Activated CD4-positive, alpha-beta memory T cell treated with anti-CD3 and anti-CD28 coated beads, Interleukin-2, amount 10 ng/mL, durations not matched to agents 7 days and 5 days (primary cell): ENCODE results near the gene RTP5. TPM values are rescaled to one million over a fixed set of nuclear protein-coding genes. Genes with fewer than 3 reads are reported as not detected.
"Not testable (repeated sequence)": the region's sequence is repeated elsewhere in the genome, so short reads cannot be mapped to it uniquely, and the experiment has no call there.

Experiments
- CTCF ChIA-PET: fragments of 350-600 bp; sonication (Branson Sonifier 250); formaldehyde crosslinking; loops from one replicate; lab custom pipeline; 2021; ENCODE audit warnings: antibody characterized with exemption, inconsistent platforms; lab: Charles Lee
- POLR2A ChIA-PET: fragments of 350-600 bp; sonication (Branson Sonifier 250); formaldehyde crosslinking; loops from one replicate; lab custom pipeline; 2021; ENCODE audit warnings: antibody characterized with exemption; lab: Charles Lee
- DNase-seq: peaks from one replicate; pipeline ENCODE4 v3.0.0-alpha.2; 2020
- H3K27ac Mint-ChIP-seq: one replicate; pipeline ENCODE4 v1.8.0; 2021; ENCODE audit warnings: mild to moderate bottlenecking, mixed read lengths
- H3K27me3 Mint-ChIP-seq: one replicate; pipeline ENCODE4 v1.8.0; 2021; ENCODE audit warnings: mixed read lengths
- H3K36me3 Mint-ChIP-seq: one replicate; pipeline ENCODE4 v1.8.0; 2021; ENCODE audit warnings: low read depth, mixed read lengths
- H3K4me1 Mint-ChIP-seq: one replicate; pipeline ENCODE4 v1.8.0; 2021; ENCODE audit warnings: mixed read lengths
- H3K4me3 Mint-ChIP-seq: one replicate; pipeline ENCODE4 v1.8.0; 2021; ENCODE audit warnings: mild to moderate bottlenecking, mixed read lengths
- H3K9me3 Mint-ChIP-seq: one replicate; pipeline ENCODE4 v1.8.0; 2021; ENCODE audit warnings: mixed read lengths
- total RNA-seq, 2 experiments: library from RNA; stranded (reverse); gene quantifications; one replicate each; pipeline ENCODE4 v1.2.3, GENCODE V29; 2021

Gene RTP5
- total RNA-seq = under 1 TPM in 1 of 2 experiments, not detected in 1; 0.13 TPM

DNA sequence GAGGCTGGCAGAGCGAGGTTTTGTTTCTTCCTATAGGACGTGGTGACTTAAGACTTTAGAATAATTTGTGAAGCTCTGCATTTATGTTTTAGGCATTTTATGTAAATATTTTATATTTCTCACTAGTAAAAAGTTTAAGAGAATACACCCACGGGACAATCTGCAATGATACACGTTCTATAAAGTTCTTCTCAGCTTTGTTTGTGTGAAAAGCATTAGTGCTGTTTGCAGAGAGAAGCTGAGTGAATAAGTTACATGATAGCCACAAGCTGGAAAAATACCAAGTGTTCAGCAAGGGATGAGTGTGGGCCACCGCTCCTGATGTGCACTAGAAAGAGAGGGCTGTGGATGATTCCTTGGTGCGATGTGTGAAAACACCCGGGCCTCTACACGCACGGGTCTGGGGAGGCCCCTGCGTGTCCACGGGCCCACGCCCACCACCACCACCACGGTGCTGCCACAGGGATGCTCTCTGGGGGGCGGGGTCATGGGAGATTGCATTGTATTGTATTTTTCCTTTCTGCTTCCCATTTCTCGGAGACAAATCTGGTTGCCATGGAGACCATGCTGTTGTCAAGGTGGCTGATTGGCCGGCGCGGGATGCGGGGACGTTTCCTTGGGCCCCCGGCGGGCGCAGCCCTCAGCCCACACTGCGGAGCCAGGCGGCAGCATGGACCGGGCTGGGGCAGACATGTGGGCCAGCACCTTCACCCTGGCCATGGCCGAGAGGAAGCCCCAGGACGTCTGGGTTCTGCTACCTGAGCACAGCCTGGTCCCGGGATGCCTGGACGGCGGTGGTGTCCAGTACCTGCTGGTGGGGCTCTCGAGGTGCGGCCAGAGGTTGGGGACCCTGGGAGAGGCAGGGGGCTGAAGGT lies at the start of gene RTP5:
RTP5 (plus strand) TSS at position 643 of the 875 bp plus-strand sequence; CDS start at position 671, 28 bp downstream.
- H3K27me3 Mint-ChIP-seq = peaks cover 22% of the 10 kb centered on the region
- no peak within 1 kb of the TSS for H3K27ac Mint-ChIP-seq
- DNase-seq = no peak
- H3K4me1 Mint-ChIP-seq = peaks cover 49% of the 10 kb centered on the region
- H3K9me3 Mint-ChIP-seq = peaks cover 5% of the 10 kb centered on the region
- POLR2A ChIA-PET = interaction anchor here (0.9 to 2.2 kb wide), 9 partner anchors 10 to 554 kb away, joined by 3 to 16 read pairs (median 4); partner anchors contain the start of genes D2HGDH, DTYMK, HDLBP and ING5
- H3K4me3 Mint-ChIP-seq = no peak within 1 kb of the TSS
- CTCF ChIA-PET = interaction anchor here (1.0 to 1.7 kb wide), 5 partner anchors 9 to 183 kb away, joined by 3 to 11 read pairs (median 3); partner anchors contain the start of genes DTYMK and PDCD1
- H3K36me3 Mint-ChIP-seq = peaks cover 16% of the 10 kb centered on the region

GRCh38 chr2:241819947-241820624 lies 49.4 kb upstream of the RTP5 start:
- H3K9me3 Mint-ChIP-seq = peaks cover 14% of the 10 kb centered on the region
- H3K4me1 Mint-ChIP-seq = peaks cover 19% of the 10 kb centered on the region
- peak; percentile 13 for DNase-seq
- POLR2A ChIA-PET, CTCF ChIA-PET, H3K27me3 Mint-ChIP-seq, H3K4me3 Mint-ChIP-seq, H3K27ac Mint-ChIP-seq: not testable (repeated sequence)
- H3K36me3 Mint-ChIP-seq = peaks cover 10% of the 10 kb centered on the region

DNA sequence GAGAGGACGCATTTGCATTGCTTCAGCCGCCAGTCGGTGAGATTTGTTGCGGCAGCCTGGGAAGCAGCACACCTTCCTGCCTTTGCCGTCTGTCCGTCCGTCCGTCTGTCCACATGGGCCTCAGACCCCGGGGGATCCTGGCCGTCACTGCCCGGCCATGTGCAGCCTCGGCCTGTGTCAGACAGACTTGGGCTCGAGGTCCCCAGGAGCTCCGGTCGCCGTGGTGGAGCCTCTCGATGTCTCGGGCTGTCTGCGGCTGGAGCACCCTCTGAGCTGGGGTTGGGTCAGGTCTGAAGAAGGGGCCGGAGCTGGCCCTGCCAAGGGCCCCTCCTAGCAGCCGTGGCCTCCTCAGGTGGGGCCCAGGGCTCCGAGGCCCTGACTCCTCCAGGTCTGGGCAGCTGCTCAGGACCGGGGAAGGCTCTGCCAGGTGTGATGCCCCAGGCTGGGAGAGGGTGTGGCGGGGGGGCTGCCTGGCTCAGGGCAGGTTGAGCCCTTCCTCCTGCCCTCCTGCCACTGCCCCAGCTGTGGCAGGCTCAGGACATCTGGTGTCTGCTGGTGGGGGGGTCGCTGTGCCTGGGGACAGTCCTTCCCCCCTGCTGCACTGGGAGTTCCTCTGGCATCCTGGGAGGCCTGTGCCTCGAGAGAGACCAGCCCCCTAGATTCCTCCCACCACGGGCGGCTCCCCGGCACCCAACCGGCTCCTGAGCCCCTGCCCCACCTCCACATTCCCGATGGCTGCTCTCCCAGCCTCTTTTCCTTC lies 48.7 kb upstream of the RTP5 start:
- peaks cover 6% of the 10 kb centered on the region for H3K27me3 Mint-ChIP-seq
- peaks cover 18% of the 10 kb centered on the region for H3K9me3 Mint-ChIP-seq
- H3K36me3 Mint-ChIP-seq = peaks cover 10% of the 10 kb centered on the region
- H3K27ac Mint-ChIP-seq = no peak overlapping the region
- H3K4me1 Mint-ChIP-seq = peaks cover 19% of the 10 kb centered on the region
- CTCF ChIA-PET = no interaction called here
- H3K4me3 Mint-ChIP-seq = no peak overlapping the region
- POLR2A ChIA-PET = no interaction called here
- DNase-seq = peak; percentile 11

DNA sequence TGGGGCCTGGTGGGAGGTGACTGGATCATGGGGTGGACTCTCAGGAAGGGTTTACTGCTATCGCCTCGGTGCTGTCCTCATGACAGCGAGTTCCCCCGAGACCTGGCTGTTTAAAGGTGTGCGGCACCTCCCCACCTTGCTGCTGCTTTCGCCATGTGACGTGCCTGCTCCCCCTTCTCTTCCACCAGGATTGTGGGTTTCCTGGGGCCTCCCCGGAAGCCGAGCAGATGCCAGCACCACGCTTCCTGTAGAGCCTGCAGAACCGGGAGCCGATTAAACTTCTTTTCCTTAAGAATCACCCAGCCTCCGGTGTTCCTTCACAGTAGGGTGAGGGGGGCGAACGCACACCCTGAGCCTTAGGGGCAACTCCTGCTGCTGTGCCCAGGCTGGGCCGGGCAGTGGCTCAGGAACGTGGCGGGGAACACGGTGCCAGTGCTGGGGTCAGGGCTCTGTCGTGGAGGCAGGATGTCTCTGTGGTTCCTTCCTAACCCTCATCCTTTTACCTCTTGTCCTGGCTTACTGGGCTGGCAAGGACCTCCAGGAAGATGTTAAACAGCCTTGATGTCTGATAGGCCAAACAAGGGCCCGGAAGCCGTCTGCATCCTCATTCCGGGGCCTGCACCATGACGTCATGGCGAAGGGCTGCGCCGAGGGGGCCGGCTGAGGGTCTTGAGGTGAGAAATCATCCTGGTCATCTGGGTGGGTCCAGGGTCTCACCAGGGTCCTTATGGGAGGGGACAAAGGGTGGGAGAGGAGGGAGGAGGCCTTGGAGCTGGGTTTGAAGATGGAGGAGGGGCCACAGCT lies 47.9 kb upstream of the RTP5 start:
- peaks cover 19% of the 10 kb centered on the region for H3K4me1 Mint-ChIP-seq
- H3K9me3 Mint-ChIP-seq = peaks cover 21% of the 10 kb centered on the region
- H3K4me3 Mint-ChIP-seq = no peak overlapping the region
- ChIA-PET CTCF (no interaction called here), POLR2A (no interaction called here)
- H3K27me3 Mint-ChIP-seq = peaks cover 9% of the 10 kb centered on the region
- H3K36me3 Mint-ChIP-seq = peaks cover 10% of the 10 kb centered on the region
- DNase-seq = peak; percentile 15
- H3K27ac Mint-ChIP-seq = no peak overlapping the region

DNA sequence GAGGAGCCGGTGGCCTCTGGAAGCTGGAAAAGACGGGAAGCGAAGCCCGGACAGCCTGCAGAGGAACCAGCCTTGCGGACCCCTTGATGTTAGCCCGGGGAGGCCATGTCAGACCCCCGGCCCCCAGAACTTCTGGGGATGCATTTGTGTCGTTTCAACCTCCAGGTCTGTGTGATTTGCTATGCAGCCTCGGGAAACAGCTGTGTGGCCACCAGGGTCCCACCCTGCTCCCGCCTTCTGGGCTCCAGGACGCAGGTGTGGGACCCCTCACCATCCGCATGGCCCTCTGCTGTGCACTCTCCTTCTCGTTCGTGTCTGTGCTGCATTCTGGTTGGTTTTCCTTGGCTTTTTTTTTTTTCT lies 47.3 kb upstream of the RTP5 start:
- peaks cover 18% of the 10 kb centered on the region for H3K4me1 Mint-ChIP-seq
- ChIA-PET CTCF (no interaction called here), POLR2A (no interaction called here)
- no peak overlapping the region for H3K4me3 Mint-ChIP-seq
- peaks cover 27% of the 10 kb centered on the region for H3K9me3 Mint-ChIP-seq
- H3K27ac Mint-ChIP-seq = no peak overlapping the region
- DNase-seq = no peak
- peaks cover 12% of the 10 kb centered on the region for H3K36me3 Mint-ChIP-seq
- H3K27me3 Mint-ChIP-seq = peaks cover 10% of the 10 kb centered on the region

GRCh38 chr2:241823531-241824437 lies 45.7 kb upstream of the RTP5 start:
- POLR2A ChIA-PET, H3K4me3 Mint-ChIP-seq: not testable (repeated sequence)
- H3K27me3 Mint-ChIP-seq = peaks cover 16% of the 10 kb centered on the region

GRCh38 chr2:241827394-241827793 lies 42.1 kb upstream of the RTP5 start:
- Mint-ChIP-seq H3K4me3 (no peak overlapping the region), H3K27me3 (peaks cover 42% of the 10 kb centered on the region), H3K4me1 (peaks cover 6% of the 10 kb centered on the region), H3K36me3 (peaks cover 18% of the 10 kb centered on the region), H3K27ac (no peak overlapping the region), H3K9me3 (peaks cover 39% of the 10 kb centered on the region)
- DNase-seq = no peak
- ChIA-PET CTCF (no interaction called here), POLR2A (no interaction called here)

More at GRCh38 chr2:241823531-241824437, 45.7 kb upstream of the RTP5 start:
- CTCF ChIA-PET, H3K27ac Mint-ChIP-seq, DNase-seq: not testable (repeated sequence)
- Mint-ChIP-seq H3K36me3 (peaks cover 19% of the 10 kb centered on the region), H3K9me3 (peaks cover 36% of the 10 kb centered on the region), H3K4me1 (peaks cover 13% of the 10 kb centered on the region)

DNA sequence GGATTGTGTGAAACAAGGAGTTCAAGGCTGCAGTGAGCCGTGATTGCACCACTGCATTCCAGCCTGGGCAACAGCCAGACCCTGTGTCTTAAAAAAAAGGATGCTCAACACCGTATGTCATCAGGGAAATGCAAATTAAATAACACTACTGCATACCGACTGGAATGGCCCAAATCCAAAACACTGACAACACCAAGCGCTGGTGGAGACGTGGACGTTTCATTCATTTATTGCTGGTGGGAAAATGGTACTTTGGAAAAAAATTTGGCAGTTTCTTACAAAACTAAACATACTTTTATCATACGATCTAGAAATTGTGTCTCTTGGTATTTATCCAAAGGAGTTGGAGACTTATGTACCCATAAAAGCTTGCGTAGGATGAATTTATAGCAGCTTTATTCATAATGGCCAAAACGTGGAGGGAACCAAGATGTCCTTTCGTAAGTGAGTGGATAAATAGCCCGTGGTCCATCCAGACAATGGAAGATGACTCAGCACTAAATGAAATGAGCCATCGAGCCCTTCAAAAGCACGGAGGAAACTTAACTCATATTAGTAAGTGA lies 36.3 kb upstream of the RTP5 start:
- POLR2A ChIA-PET = no interaction called here
- Mint-ChIP-seq H3K4me1 (peaks cover 8% of the 10 kb centered on the region), H3K4me3 (no peak overlapping the region), H3K27me3 (peaks cover 72% of the 10 kb centered on the region), H3K27ac (no peak overlapping the region), H3K9me3 (peaks cover 5% of the 10 kb centered on the region), H3K36me3 (peaks cover 1% of the 10 kb centered on the region)
- DNase-seq = no peak
- CTCF ChIA-PET = no interaction called here

GRCh38 chr2:241833756-241834526 lies 35.6 kb upstream of the RTP5 start:
- CTCF ChIA-PET, H3K4me1 Mint-ChIP-seq, H3K36me3 Mint-ChIP-seq, POLR2A ChIA-PET, H3K4me3 Mint-ChIP-seq, H3K27ac Mint-ChIP-seq, H3K9me3 Mint-ChIP-seq, DNase-seq: not testable (repeated sequence)
- peaks cover 74% of the 10 kb centered on the region for H3K27me3 Mint-ChIP-seq

DNA sequence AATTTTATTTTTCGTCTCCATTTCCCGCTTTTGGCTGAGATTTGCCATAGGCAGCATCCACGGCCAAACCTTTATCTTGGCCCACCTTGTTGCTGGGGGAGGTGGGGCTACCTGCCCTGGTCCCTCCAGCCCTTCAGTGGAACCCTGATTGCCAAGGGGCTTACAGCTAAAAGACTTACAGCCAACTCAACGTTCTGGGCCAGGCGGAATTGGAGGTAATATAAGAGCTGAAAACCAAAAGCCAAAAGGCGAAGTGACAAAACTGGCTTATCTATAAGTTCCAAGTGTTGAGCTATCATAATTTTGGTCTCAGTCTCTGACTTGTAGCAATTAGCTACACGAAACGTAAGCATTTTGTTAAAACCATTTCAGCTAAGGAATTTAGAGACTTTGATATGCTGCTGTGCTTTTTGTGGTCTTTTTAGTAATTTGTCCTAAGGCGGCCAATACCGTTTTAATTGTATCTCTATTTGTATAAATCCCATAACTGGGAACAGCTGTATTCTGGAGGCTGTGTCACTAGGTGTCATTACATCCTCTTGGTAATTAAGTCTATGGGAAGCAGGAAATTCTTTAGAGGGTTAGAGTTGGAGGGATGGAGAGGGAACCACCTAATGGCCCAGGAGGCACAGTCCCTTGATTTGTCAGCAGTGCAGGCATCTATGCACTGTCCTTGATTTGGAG lies 34.9 kb upstream of the RTP5 start:
- peaks cover 72% of the 10 kb centered on the region for H3K27me3 Mint-ChIP-seq
- H3K9me3 Mint-ChIP-seq = peaks cover 3% of the 10 kb centered on the region
- H3K4me3 Mint-ChIP-seq = no peak overlapping the region
- peaks cover 8% of the 10 kb centered on the region for H3K4me1 Mint-ChIP-seq
- DNase-seq = peak; percentile 14
- POLR2A ChIA-PET = interaction anchor here (0.8 kb wide), 1 partner anchor 10 kb away, joined by 3 read pairs; no protein-coding TSS in a partner anchor
- no peaks in the 10 kb centered on the region for H3K36me3 Mint-ChIP-seq
- CTCF ChIA-PET = interaction anchor here (1.2 kb wide), 1 partner anchor 10 kb away, joined by 3 read pairs; no protein-coding TSS in a partner anchor
- no peak overlapping the region for H3K27ac Mint-ChIP-seq
